ENCODE results near the gene TMEM63B. TPM values are rescaled to one million over a fixed set of nuclear protein-coding genes. Genes with fewer than 3 reads are reported as not detected.

TMEM63B gene
- 33.4 TPM for total RNA-seq (ENCODE audit: unreplicated experiment)
- long read RNA-seq: 0 reads

GRCh38 chr6:44127186-44128019 is at the start of gene TMEM63B, which contains the start of gene MRPL14:
TMEM63B (plus strand) TSS chr6:44127554; CDS start chr6:44134585, 7,031 bp downstream.
MRPL14 (minus strand) TSS chr6:44127452; CDS start chr6:44116611, 10,841 bp downstream.
- TF ChIP-seq CTCF (IDR thresholded peaks at IDR 0.05; ENCODE audit: unreplicated experiment): no peak
- Mint-ChIP-seq H3K27me3 (ENCODE audit: unreplicated experiment) (peaks cover 10% of the 10 kb centered on the region), H3K4me1 (ENCODE audit: unreplicated experiment) (peaks cover 34% of the 10 kb centered on the region), H3K36me3 (ENCODE audit: low read depth, unreplicated experiment) (no peaks in the 10 kb centered on the region), H3K27ac (ENCODE audit: unreplicated experiment) (peak within 1 kb of the TSS; percentile 78), H3K9me3 (ENCODE audit: unreplicated experiment) (no peaks in the 10 kb centered on the region), H3K4me3 (ENCODE audit: unreplicated experiment) (peak within 1 kb of the TSS; percentile 97)
- peak; percentile 91 for DNase-seq (ENCODE audit: low spot score)

GRCh38 chr6:44078219-44078826 is 49.0 kb upstream of the TMEM63B start:
- Mint-ChIP-seq H3K4me3 (ENCODE audit: unreplicated experiment) (no peak overlapping the region), H3K4me1 (ENCODE audit: unreplicated experiment) (peaks cover 10% of the 10 kb centered on the region), H3K27me3 (ENCODE audit: unreplicated experiment) (peaks cover 8% of the 10 kb centered on the region), H3K9me3 (ENCODE audit: unreplicated experiment) (no peaks in the 10 kb centered on the region), H3K27ac (ENCODE audit: unreplicated experiment) (no peak overlapping the region), H3K36me3 (ENCODE audit: low read depth, unreplicated experiment) (no peaks in the 10 kb centered on the region)
- TF ChIP-seq CTCF (IDR thresholded peaks at IDR 0.05; ENCODE audit: unreplicated experiment): no peak
- DNase-seq (ENCODE audit: low spot score): no peak

- H3K27me3 Mint-ChIP-seq (ENCODE audit: unreplicated experiment): peaks cover 8% of the 10 kb centered on the region
- TF ChIP-seq CTCF (IDR thresholded peaks at IDR 0.05; ENCODE audit: unreplicated experiment): peak; percentile 97
- peak; percentile 80 for DNase-seq (ENCODE audit: low spot score)
- H3K9me3 Mint-ChIP-seq (ENCODE audit: unreplicated experiment): no peaks in the 10 kb centered on the region
- peaks cover 6% of the 10 kb centered on the region for H3K4me1 Mint-ChIP-seq (ENCODE audit: unreplicated experiment)
- H3K27ac Mint-ChIP-seq (ENCODE audit: unreplicated experiment): no peak overlapping the region
- H3K4me3 Mint-ChIP-seq (ENCODE audit: unreplicated experiment): no peak overlapping the region
- no peaks in the 10 kb centered on the region for H3K36me3 Mint-ChIP-seq (ENCODE audit: low read depth, unreplicated experiment)
These were observed 48.3 kb upstream of the TMEM63B start for GRCh38 chr6:44078827-44079671.

- no peaks in the 10 kb centered on the region for H3K36me3 Mint-ChIP-seq (ENCODE audit: low read depth, unreplicated experiment)
- TF ChIP-seq CTCF (IDR thresholded peaks at IDR 0.05; ENCODE audit: unreplicated experiment): no peak
- peaks cover 4% of the 10 kb centered on the region for H3K27me3 Mint-ChIP-seq (ENCODE audit: unreplicated experiment)
- H3K27ac Mint-ChIP-seq (ENCODE audit: unreplicated experiment): no peak overlapping the region
- no peak overlapping the region for H3K4me3 Mint-ChIP-seq (ENCODE audit: unreplicated experiment)
- no peak for DNase-seq (ENCODE audit: low spot score)
- no peaks in the 10 kb centered on the region for H3K9me3 Mint-ChIP-seq (ENCODE audit: unreplicated experiment)
- peaks cover under 1% of the 10 kb centered on the region for H3K4me1 Mint-ChIP-seq (ENCODE audit: unreplicated experiment)
These were observed 47.7 kb upstream of the TMEM63B start for GRCh38 chr6:44079672-44080071.
